Keratinocyte (primary cell): ENCODE results near the gene CHAF1B. TPM values are rescaled to one million over a fixed set of nuclear protein-coding genes. Genes with fewer than 3 reads are reported as not detected.
"Not testable (repeated sequence)": the region's sequence is repeated elsewhere in the genome, so short reads cannot be mapped to it uniquely, and the experiment has no call there.

Source experiments
- DNase-seq: peaks from one replicate; pipeline ENCODE4 v3.0.0-alpha.2; 2011; ENCODE audit warnings: low read depth, missing footprints, low spot score
- FAIRE-seq: peaks from 2 replicates; lab custom pipeline; 2011; peaks lifted over from hg19 to GRCh38; lab: Jason Lieb, UNC
- H2AFZ ChIP-seq: 2 replicates; pipeline ENCODE4 v1.6.0; 2012; ENCODE audit warnings: low read length, control low read depth, inconsistent platforms; ENCODE audit not compliant: control insufficient read depth
- H3K27ac ChIP-seq: 2 replicates; pipeline ENCODE4 v1.5.1; 2011; ENCODE audit warnings: low read length; ENCODE audit not compliant: control insufficient read depth, insufficient read depth
- H3K27me3 ChIP-seq: 3 replicates; pipeline ENCODE4 v1.6.0; 2011; ENCODE audit warnings: low read length; ENCODE audit not compliant: control insufficient read depth, insufficient read depth; ENCODE audit errors: extremely low read depth
- H3K36me3 ChIP-seq, 2 experiments: 2 replicates in 1 of 2; 3 replicates in 1 of 2; pipeline ENCODE4 v1.5.1; 2011; ENCODE audit warnings: low read length in 2 of 2, mild to moderate bottlenecking in 1 of 2; ENCODE audit not compliant: control insufficient read depth in 2 of 2, insufficient read depth in 2 of 2; ENCODE audit errors: extremely low read depth in 1 of 2
- H3K4me1 ChIP-seq: 3 replicates; pipeline ENCODE4 v1.5.1; 2011; ENCODE audit warnings: low read length; ENCODE audit not compliant: control insufficient read depth, insufficient read depth; ENCODE audit errors: extremely low read depth
- H3K4me2 ChIP-seq: 3 replicates; pipeline ENCODE4 v1.6.0; 2011; ENCODE audit warnings: low read depth, low read length; ENCODE audit not compliant: control insufficient read depth, insufficient read depth; ENCODE audit errors: extremely low read depth
- H3K4me3 ChIP-seq, 3 experiments: fragments of 200-600 bp in 1 of 3; sonication (generic) in 1 of 3; 2 replicates in 2 of 3; 3 replicates in 1 of 3; pipeline ENCODE4 v1.5.1; 2011 to 2016; ENCODE audit warnings: low read length in 3 of 3, mild to moderate bottlenecking in 3 of 3, control low read depth in 2 of 3, inconsistent platforms in 1 of 3, low read depth in 1 of 3, mixed read lengths in 1 of 3, mixed run types in 1 of 3, moderate library complexity in 1 of 3; ENCODE audit not compliant: control insufficient read depth in 2 of 3, insufficient read depth in 2 of 3; ENCODE audit errors: extremely low read depth in 1 of 3
- H3K79me2 ChIP-seq: 2 replicates; pipeline ENCODE4 v1.6.0; 2012; ENCODE audit warnings: low read length; ENCODE audit not compliant: control insufficient read depth, insufficient read depth
- H3K9ac ChIP-seq: 3 replicates; pipeline ENCODE4 v1.6.0; 2011; ENCODE audit warnings: low read length; ENCODE audit not compliant: control insufficient read depth, insufficient read depth; ENCODE audit errors: extremely low read depth
- H3K9me1 ChIP-seq: 3 replicates; pipeline ENCODE4 v1.6.0; 2011; ENCODE audit warnings: low read length; ENCODE audit not compliant: control insufficient read depth, insufficient read depth; ENCODE audit errors: extremely low read depth
- H3K9me3 ChIP-seq: 2 replicates; pipeline ENCODE4 v1.5.1; 2012; ENCODE audit warnings: low read depth, low read length; ENCODE audit not compliant: control insufficient read depth
- H4K20me1 ChIP-seq: 3 replicates; pipeline ENCODE4 v1.6.0; 2011; ENCODE audit warnings: low read length; ENCODE audit not compliant: control insufficient read depth, insufficient read depth; ENCODE audit errors: extremely low read depth
- CTCF ChIP-seq, 3 experiments: IDR thresholded peaks in 1 of 3; conservative IDR thresholded peaks in 1 of 3; optimal IDR thresholded peaks in 1 of 3; 2 replicates in 2 of 3; 3 replicates in 1 of 3; pipeline versions ENCODE3 to v1.5.1; 2011; ENCODE audit warnings: low read length in 3 of 3, mild to moderate bottlenecking in 3 of 3, moderate library complexity in 2 of 3, control low read depth in 1 of 3, inconsistent platforms in 1 of 3; ENCODE audit not compliant: insufficient read depth in 2 of 3; ENCODE audit errors: extremely low read depth in 1 of 3
- EZH2 ChIP-seq: IDR thresholded peaks from one replicate; pipeline ENCODE4 v1.6.1; 2012; ENCODE audit warnings: inconsistent platforms, mild to moderate bottlenecking, low read length, moderate library complexity
- dilution Hi-C: fragments of 300-500 bp; cut with MboI; formaldehyde crosslinking; loops from one replicate; pipeline ENCODE4 v1.7.0; 2020; ENCODE audit warnings: low sequenced_read_pairs; ENCODE audit not compliant: extremely low pct_ligation_motif_present
- polyA plus RNA-seq, 5 experiments: library from polyadenylated mRNA; depleted of rRNA in 3 of 5; stranded (reverse) in 3 of 5; stranded (forward) in 1 of 5; unstranded in 1 of 5; fragments of >200 nt; gene quantifications; 1 replicate in 1 of 5; 2 replicates in 3 of 5; 3 replicates in 1 of 5; pipeline versions ENCODE4 v1.2.1 to v1.2.3, GENCODE V29; 2011 to 2012; ENCODE audit warnings: missing spikeins in 2 of 5, low read depth in 1 of 5, low replicate concordance in 1 of 5

Gene CHAF1B
- polyA plus RNA-seq, 1 donor (not counting 4 experiments of a cell fraction or from before 2014, with no cell fraction given) = 6.8 TPM

- Histone ChIP-seq H3K27me3 (no peaks in the 10 kb centered on the region), H2AFZ (no peak overlapping the region), H3K4me3 (no peak overlapping the region), H3K9me1 (no peaks in the 10 kb centered on the region), H3K79me2 (no peaks in the 10 kb centered on the region), H3K4me1 (no peaks in the 10 kb centered on the region), H3K9ac (no peak overlapping the region), H3K9me3 (no peaks in the 10 kb centered on the region), H3K4me2 (no peak overlapping the region), H4K20me1 (no peaks in the 10 kb centered on the region), H3K36me3 (peaks cover 8 to 22% of the 10 kb centered on the region in 2 experiments), H3K27ac (no peak overlapping the region)
- FAIRE-seq = no peak
- dilution Hi-C loops = no loop called here
- TF ChIP-seq CTCF (optimal IDR thresholded peaks at IDR 0.05 in 1 of 3, IDR thresholded peaks at IDR 0.05 in 1 of 3, conservative IDR thresholded peaks at IDR 0.05 in 1 of 3; ENCODE audit: extremely low read depth in 1 of 3, insufficient read depth in 2 of 3, low read length in 3 of 3) (no peak), EZH2 (no peak)
- no peak for DNase-seq
Measured at GRCh38 chr21:36379251-36379650, 5.9 kb upstream of the CHAF1B start.

GRCh38 chr21:36381841-36382589 lies 3.2 kb upstream of the CHAF1B start:
- Histone ChIP-seq H3K27me3 (no peaks in the 10 kb centered on the region), H3K27ac (no peak overlapping the region), H3K4me1 (peaks cover 9% of the 10 kb centered on the region), H3K4me2 (no peak overlapping the region), H3K36me3 (peaks cover 4 to 6% of the 10 kb centered on the region in 2 experiments), H3K4me3 (no peak overlapping the region), H3K9me1 (no peaks in the 10 kb centered on the region), H2AFZ (no peak overlapping the region), H3K9ac (no peak overlapping the region), H4K20me1 (no peaks in the 10 kb centered on the region), H3K9me3 (no peaks in the 10 kb centered on the region), H3K79me2 (peaks cover 2% of the 10 kb centered on the region)
- no peak for FAIRE-seq
- no peak for DNase-seq
- dilution Hi-C loops = no loop called here
- TF ChIP-seq EZH2 (no peak), CTCF (optimal IDR thresholded peaks at IDR 0.05 in 1 of 3, IDR thresholded peaks at IDR 0.05 in 1 of 3, conservative IDR thresholded peaks at IDR 0.05 in 1 of 3; ENCODE audit: extremely low read depth in 1 of 3, insufficient read depth in 2 of 3, low read length in 3 of 3) (no peak)

- H3K9ac ChIP-seq, H4K20me1 ChIP-seq, H2AFZ ChIP-seq, DNase-seq, H3K9me3 ChIP-seq, dilution Hi-C loops, FAIRE-seq, H3K79me2 ChIP-seq, H3K27me3 ChIP-seq, H3K4me2 ChIP-seq, H3K4me1 ChIP-seq, H3K27ac ChIP-seq, H3K9me1 ChIP-seq, H3K36me3 ChIP-seq, H3K4me3 ChIP-seq: not testable (repeated sequence)
Measured at GRCh38 chr21:36382722-36383121, 2.5 kb upstream of the CHAF1B start.
